Measurements from ENCODE around the gene UNC79.
"Not testable (repeated sequence)": the region's sequence is repeated elsewhere in the genome, so short reads cannot be mapped to it uniquely, and the experiment has no call there.

DNA sequence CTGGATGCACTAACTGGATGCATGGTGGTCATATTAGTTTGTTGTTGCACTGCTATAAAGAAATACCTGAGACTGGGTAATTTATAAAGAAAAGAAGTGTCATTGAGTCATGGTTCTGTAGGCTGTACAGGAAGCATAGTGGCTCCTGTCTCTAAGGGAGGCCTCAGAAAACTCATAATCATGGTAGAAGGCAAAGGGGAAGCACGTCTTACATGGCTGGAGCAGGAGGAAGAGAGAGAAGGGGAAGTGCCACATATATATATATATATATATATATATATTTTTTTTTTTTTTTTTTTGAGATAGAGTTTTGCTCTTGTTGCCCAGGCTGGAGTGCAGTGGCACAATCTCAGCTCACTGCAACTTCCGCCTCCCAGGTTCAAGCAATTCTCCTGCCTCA, 62.9 kb downstream of the UNC79 start:
- TF ChIP-seq, protein P1, sequence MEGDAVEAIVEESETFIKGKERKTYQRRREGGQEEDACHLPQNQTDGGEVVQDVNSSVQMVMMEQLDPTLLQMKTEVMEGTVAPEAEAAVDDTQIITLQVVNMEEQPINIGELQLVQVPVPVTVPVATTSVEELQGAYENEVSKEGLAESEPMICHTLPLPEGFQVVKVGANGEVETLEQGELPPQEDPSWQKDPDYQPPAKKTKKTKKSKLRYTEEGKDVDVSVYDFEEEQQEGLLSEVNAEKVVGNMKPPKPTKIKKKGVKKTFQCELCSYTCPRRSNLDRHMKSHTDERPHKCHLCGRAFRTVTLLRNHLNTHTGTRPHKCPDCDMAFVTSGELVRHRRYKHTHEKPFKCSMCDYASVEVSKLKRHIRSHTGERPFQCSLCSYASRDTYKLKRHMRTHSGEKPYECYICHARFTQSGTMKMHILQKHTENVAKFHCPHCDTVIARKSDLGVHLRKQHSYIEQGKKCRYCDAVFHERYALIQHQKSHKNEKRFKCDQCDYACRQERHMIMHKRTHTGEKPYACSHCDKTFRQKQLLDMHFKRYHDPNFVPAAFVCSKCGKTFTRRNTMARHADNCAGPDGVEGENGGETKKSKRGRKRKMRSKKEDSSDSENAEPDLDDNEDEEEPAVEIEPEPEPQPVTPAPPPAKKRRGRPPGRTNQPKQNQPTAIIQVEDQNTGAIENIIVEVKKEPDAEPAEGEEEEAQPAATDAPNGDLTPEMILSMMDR (IDR thresholded peaks at IDR 0.05): not testable (repeated sequence)
- not testable (repeated sequence) for TF ChIP-seq POLR2A (IDR thresholded peaks at IDR 0.05)

All from heart left ventricle (tissue), 13 donors.